ENCODE measurements around the gene TAPT1.
"Not testable (repeated sequence)": the region's sequence is repeated elsewhere in the genome, so short reads cannot be mapped to it uniquely, and the experiment has no call there.

The TAPT1 gene, protein sequence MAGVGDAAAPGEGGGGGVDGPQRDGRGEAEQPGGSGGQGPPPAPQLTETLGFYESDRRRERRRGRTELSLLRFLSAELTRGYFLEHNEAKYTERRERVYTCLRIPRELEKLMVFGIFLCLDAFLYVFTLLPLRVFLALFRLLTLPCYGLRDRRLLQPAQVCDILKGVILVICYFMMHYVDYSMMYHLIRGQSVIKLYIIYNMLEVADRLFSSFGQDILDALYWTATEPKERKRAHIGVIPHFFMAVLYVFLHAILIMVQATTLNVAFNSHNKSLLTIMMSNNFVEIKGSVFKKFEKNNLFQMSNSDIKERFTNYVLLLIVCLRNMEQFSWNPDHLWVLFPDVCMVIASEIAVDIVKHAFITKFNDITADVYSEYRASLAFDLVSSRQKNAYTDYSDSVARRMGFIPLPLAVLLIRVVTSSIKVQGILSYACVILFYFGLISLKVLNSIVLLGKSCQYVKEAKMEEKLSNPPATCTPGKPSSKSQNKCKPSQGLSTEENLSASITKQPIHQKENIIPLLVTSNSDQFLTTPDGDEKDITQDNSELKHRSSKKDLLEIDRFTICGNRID

DNA sequence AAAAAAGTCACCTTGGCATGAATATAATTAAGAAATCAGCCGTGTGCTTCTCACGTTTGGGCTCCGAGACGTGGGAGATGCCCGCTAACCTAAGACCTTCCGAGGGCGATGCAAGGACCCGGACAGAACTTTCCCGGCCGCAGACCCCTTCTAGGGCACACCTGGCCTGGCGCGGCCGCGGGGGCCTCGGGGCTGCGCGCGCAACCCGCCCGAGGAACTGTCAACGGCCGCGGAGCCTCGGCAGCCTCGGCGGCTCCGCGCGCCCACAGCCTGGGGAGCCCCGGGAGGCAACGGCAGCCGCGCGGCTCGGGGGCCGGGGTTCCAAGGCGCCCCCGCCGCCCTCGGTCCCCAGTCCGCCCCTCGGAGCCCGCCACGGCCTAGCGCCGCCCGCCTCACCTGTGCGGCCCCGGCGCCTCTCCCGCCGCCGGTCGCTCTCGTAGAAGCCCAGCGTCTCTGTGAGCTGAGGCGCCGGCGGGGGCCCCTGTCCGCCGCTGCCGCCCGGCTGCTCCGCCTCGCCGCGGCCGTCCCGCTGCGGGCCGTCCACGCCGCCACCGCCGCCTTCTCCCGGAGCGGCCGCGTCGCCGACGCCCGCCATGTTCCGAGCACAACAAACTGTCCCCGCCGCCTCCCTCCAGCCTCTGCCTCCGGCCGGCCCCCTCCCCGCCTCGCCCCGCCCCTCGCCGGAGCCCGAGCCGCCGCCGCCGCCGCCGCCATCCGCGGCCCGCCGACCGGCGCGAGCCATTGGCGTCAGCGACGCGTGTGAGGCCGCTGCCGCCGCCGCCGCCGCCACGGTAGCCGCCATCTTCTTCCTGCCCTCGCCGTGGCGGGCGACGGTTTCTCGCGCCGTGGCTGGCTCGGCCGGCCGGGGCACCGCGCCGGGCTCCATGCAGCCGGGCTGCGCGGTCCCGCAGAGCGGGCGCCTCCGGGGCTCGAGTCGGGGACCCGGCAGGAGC lies at the start of gene TAPT1:
Gene TAPT1 (minus strand): TSS at position 609 of the 953 bp plus-strand sequence. CDS start 14 bp downstream, at position 595.
- peak; percentile 39 to 81 (median 69) for DNase-seq (ENCODE audit: low read depth in 3 of 3)

DNA sequence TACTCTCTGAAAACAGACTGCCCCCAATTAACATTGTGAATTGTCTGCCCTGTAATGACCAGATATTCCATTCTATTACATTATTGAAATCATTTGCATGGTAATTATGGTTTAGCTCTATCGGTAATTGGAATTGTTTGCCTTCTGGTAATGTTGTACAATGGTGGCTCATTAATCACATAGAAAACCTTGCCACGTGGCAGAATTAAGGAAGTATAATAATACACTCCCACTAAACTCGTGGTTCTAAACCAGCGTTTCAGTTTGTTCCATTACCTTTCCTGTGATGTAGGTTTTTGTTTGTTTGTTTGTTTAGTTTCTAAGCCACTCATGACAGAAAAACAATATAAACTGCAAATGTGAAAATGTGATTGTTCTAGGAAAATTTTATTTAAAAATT lies 45.1 kb upstream of the TAPT1 start:
- DNase-seq (ENCODE audit: low read depth in 3 of 3) = no peak

DNA sequence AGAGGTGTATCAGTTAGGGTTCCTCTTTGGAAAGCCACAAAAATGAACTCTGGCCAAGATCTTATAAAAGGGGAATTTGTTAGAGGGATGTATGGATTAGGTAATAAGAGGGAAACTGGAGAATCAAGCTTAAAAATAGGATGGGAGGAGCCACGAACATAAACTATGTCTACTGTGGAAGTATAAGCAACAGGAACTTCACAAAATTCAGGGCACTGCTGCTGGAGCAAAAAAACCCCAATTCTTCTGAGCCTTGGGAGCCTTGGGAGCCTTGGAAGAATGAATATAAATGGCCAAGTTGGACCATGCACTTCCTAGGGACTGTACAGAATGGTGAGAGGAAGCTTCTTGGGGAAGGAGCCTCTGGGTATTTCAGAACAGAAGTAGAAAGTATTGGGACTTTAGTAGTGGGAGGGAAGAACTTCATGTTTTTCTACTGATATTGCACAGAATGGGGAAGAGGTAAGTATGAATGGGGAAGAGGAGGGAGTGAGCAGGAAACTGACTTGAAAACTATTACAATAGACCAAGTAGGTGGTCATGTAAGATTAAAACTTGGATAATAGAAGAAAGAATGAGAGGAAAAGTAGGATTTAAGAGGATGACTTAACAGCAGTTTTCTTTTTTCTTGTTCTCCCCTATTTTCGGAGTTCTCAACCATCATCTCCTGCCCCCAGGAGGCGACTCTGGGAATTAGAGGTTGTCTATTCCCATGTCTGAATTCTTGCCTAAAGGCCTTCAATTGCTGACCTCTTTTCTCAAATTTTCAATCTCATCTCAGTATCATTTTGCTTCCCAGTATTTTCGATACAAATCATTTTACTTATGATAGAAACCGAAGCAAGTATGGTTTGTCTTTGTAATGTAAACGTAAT lies 44.4 kb upstream of the TAPT1 start:
- no peak for DNase-seq (ENCODE audit: low read depth in 3 of 3)

DNA sequence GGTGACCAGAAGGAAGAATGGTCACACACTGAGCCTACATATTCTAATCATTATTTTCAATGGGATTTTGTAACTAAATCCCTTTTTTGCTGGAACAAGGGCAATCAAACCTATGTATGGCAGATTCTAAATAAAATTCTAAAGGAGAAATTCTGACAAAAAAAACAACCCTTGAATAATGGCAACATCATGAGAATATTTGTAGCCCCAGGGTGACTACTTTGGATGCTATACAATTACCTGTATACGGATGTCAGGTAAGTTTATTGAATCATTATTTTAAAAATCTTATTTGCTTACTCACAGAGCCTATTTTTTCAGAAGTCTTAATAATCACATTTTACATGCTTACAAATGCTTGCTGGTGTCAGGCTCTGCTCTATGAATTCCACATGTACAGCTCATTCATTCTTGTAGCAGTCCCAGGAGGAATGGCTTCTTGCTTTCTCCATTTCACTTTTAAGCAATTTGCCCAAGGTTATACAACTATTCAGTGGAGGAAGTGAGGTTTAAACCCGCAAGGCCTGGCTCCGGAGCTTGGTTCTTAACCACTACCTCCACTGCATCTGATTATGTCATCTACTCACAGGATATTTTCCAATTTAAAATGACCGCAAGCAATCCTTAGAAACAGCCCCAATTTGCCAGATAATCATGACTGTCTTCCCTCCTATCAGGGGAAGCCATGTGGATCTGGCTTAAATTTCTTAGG lies 43.6 kb upstream of the TAPT1 start:
- not testable (repeated sequence) for DNase-seq (ENCODE audit: low read depth in 3 of 3)

DNA sequence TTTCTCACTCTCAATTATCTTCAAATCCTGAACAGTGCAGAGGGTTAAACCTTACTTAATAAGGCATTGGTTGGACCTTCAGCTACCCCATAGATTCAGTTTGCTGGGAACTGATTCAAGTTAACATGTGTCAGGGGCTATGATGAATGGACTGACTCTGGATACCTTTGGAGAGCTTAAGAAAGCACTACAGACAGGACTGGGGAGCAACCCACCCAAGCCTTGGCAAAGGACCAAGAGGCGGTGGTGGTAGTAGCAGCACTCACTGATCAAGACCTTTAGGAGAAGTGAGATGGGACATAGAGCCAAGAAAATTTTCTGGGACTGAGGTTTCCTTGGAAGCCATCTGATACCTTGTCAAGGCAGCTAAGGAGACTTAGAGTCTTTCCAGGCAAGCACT lies 43.0 kb upstream of the TAPT1 start:
- DNase-seq (ENCODE audit: low read depth in 3 of 3) = no peak

DNA sequence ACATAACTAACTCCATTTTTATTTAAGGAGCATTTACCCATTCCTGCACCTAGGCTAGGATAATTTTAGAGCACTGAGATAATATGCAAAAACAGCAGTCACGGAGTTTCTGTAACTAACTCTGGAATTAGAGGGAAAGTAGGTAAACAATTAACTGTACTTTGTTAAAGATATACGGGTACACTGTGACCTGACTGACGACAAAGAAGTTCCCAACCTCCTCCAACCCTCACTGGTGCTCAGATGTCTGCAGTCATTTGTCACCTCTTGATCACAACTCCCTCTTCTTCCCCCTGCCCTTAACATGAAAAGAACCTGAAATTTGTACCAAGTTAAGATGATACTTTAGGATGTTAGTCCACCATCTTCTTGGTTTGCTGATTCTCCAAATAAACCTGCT lies 42.0 kb upstream of the TAPT1 start:
- DNase-seq (ENCODE audit: low read depth in 3 of 3) = no peak

DNA sequence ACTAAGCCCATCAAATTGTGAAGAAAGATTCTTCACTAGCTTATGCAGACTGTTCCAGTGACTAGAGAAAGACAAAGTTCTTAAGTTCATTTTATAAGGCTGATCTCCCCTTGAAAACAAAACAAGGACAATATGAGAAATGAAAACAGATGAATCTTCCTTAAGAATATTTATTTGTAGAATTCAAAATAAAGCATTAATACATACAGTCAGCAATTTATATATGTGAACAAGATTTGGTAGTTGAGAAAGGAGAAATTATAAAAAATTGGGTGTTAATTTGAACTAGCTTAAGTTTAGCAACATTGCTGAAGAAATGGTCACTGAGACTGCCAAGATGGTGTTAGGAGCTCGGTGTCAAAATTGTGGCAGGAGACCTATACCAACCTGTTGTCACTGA lies 41.4 kb upstream of the TAPT1 start:
- DNase-seq (ENCODE audit: low read depth in 3 of 3) = no peak

DNA sequence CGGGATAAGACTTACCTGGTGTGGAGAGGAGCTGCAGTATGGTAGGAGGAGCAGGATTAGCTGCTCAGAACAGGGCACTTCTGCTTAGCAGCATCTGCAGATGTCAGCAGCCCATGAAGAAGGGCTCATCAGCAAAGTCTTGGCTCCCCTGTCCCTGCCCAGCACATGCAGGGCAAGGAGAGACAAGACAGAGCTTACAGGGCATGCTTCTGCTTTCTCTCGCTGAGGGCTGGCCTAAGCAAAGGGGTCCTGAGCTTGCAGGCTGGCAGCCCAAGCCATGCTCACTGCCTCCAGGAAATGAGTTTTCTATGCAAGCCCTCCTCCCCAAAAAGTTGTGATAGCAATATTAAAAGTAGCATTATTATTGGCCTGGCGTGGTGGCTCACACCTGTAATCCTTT lies 39.5 kb upstream of the TAPT1 start:
- DNase-seq (ENCODE audit: low read depth in 3 of 3) = no peak

DNA sequence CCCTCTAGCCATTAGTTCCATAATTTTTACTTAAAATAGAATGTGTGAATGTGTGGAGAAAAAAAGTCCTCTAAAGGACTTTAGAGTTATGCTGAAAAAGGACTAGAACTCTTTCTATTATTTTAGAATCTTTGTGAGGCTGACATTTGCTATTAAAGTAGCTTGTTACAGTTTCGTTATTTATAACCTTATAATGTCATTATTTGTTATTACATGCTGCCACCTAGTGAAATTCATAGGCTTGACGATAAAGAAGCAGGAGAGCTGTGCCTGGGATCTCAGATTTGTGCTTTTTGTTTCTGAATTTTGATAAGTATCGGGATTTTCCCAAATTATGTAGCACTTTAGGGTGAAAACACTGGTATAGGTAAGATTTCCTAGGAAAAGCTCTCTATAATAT lies 38.5 kb upstream of the TAPT1 start:
- no peak for DNase-seq (ENCODE audit: low read depth in 3 of 3)

DNA sequence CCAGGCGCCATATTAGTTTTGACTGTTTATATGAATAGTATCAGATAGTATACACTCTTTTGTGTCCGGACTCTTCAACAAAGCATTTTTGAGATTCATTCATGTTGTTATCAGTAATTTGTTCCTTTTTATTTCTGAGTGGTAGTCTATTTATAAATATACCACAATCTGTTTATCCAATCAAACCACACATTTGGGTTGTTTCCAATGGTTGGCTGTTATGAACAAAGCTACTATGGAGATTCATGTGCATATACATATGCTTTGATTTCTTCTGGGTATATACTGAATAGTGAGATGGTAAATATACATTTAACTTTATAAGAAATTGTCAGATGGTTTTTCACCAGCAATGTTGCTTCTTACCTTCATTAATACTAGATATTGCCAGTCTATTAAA lies 36.8 kb upstream of the TAPT1 start:
- DNase-seq (ENCODE audit: low read depth in 3 of 3) = no peak

DNA sequence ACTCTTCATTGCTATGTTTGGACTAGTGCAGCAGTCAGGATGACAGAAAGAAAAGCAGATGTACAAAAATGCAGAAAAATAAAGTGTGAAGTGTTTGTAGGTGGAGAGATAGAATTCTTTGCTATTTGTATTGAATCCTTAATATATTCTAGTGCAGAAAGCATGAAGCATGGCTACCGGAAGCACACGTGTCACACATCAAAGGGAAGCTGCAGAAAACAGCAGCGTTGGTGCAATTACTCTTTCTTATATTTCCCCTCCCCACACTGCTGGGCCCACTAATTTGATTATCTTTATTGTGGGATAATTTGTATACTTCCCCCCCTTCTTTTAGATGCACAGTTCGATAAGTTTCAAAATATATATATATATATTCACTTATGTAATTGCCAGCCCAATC lies 35.9 kb upstream of the TAPT1 start:
- no peak for DNase-seq (ENCODE audit: low read depth in 3 of 3)

DNA sequence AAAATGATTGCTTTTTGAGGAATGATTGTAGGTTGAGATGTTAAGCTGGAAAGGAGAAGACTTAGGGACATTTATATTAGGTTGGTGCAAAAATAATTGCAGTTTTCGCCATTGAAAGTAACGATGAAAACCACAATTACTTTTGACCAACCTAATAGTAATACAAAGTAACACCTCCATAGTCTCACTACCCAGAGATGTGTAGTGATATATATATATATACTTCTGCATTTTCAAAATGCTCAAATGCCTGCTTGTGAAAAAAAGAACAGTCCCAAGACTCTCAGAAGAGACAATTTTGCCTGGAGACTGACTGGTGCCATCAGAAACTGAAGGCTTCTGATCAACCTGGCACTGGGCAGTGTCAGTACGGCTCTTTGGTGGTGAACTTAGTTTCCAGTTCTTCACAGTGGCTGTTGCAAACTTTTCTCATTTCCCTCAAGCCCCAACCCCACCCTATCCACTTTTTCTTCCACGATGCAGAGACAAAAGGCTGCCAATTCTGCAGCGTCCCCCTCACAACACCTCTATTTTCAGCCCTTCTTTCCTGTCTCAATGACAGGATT lies 35.1 kb upstream of the TAPT1 start:
- DNase-seq (ENCODE audit: low read depth in 3 of 3) = no peak

DNA sequence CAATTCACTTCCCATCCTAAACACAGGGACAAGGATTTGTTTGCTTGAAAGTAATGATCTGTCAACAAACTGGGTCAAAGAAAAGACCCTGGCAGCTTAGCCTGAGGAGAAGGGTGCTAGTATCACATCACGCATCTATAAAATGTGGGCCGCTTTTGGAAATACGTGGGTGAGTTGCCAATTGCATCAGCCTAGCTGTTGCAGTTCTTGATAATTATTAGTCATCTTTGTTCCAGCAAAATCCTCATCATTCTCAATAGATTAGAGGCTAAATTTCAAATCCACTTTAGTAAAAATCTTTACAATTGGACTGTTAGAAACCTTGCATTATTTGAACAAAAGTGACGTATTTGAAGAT lies 33.6 kb upstream of the TAPT1 start:
- peak in 2 of 3 experiments; percentile 2 to 11 for DNase-seq (ENCODE audit: low read depth in 3 of 3)

DNA sequence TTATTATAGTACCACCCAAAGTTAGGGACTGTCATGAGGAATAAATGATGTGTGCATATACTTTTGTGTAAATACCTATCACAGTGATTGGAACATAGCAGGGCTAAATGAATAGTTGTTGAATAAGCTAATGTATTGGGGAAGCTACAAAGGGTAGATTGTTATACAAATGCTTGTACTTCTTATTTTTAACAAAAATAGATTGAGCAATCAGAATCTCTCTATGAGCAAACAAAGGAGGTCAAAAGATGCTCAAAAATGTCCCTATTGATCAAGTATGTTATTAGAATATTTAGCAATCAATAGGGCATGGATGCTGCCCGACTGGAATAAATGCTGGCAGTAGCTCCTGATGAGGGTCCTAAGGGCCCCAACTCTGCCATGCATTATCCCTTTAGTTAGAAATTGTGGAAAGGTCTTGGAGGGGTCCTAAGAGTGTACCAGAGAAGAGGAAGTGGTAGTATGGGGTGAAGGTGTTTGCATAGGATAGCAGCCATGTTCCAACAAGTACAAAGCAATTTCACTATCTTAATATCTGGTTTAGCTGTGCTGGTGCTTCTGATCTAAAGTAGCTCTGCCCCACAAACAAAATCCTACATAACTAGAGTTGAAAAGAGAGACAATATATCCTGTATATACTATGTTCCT lies 33.1 kb upstream of the TAPT1 start:
- no peak for DNase-seq (ENCODE audit: low read depth in 3 of 3)

DNA sequence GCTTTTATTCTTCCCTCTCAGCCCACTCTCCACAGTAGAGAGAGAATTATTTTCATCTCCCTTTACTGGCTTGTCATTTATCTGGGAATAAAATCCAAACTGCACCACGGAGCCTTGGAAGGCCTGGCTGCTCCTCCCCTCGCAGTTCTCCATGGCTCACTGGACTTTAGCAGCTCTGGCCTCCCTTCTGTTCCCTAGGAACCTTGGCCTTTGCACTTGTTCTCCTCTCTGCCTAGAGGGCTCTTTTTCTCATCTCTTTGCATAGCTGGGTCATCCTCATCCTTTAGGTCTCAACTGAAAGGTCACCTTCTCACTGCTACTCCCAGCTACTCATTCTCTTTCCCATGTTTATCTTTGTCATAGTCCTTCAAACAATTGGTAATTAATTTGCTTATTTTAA lies 31.3 kb upstream of the TAPT1 start:
- DNase-seq (ENCODE audit: low read depth in 3 of 3) = no peak

DNA sequence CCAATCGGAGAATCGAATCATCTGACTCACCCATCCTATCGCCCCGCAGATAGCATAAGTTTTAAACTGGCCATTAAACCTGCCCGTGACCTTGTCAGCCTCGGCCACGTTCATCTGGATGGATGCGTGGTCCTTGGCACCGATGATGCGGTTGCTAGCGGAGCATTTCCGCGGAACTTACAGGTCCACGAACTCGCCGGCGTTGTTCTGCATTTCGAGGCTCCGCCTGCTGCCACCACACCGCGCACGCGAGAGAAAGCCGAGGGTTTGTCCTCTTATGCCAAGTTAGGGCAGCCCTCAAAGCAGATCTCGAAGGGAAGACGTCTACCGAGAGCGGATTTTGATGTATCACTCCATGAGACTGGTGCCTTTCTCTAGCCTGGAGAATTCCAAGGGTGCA lies 30.1 kb upstream of the TAPT1 start:
- no peak for DNase-seq (ENCODE audit: low read depth in 3 of 3)

DNA sequence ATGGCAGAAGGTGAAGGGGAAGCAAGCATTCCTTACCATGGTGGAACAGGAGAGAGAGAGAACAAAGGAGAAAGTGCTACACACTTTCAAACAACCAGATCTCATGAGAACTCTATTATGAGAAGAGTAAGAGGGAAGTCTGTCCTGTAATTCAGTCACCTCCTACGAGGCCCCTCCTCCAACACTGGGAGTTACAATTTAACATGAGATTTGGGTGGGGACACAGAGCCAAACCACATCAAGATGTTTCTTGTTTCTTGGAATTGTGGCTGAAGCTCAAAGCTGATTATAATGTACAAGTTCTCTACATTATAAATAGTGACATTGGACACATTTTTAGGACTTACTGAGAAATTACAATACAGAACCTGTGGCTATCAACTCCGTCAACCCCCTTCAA lies 29.5 kb upstream of the TAPT1 start:
- DNase-seq (ENCODE audit: low read depth in 3 of 3) = no peak

DNA sequence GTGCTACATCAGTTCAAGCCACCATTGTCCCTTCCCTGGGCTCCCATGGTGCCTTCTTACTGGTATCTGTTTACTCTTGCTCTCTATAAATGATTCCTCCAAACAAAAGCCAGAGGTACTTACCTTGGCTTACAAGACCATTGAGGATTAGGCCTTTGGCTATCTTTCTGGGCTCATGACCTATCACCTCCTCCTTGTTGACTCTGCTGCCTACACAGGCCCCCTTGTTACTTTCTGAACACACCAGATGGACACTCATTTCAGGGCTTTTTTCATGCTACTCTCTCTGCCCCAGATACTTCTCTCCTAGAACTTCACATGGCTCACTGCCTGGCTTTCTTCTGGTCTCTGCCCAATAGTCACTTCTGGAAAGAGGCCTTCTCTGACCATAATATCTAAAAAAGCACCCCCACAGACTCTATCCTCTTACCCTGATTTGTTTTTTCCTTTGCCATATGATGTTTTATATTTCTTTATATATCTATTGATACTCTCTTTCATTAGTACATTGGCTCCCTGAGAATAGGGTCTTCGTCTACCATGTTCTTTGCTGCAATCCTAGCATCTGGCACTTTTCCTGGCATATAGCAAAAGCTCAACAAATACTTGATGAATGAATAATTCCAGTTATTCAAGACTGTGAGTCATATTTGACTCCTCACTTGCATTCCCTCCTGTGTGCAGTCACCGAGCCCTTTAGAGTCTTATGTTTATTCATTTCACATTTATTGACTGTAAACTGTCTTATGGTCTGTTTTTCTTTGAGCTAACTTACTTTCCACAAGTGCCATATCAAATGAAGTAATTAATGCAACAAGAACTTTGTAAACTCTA lies 27.1 kb upstream of the TAPT1 start:
- no peak for DNase-seq (ENCODE audit: low read depth in 3 of 3)

Measured in stimulated activated CD4-positive, alpha-beta T cell treated with anti-CD3 and anti-CD28 coated beads, TNF-alpha, amount 100 ng/mL, for 24 hours (primary cell).